ENCODE results near the gene C2orf68.
"Not testable (repeated sequence)": the region's sequence is repeated elsewhere in the genome, so short reads cannot be mapped to it uniquely, and the experiment has no call there.

C2orf68 gene

GRCh38 chr2:85607268-85608215 lies 4.3 kb downstream of the C2orf68 start:
- POLR2A ChIA-PET, result no interaction called here
- CTCF ChIA-PET, result interaction anchor here (1.8 to 3.2 kb wide), 2 partner anchors 29 to 41 kb away, joined by 6 to 15 read pairs; no protein-coding TSS in a partner anchor
- H3K4me3 ChIP-seq (ENCODE audit: low read depth, low read length), result no peak overlapping the region
- DNase-seq (ENCODE audit: low read depth, low spot score), result no peak
- TF ChIP-seq CTCF (IDR thresholded peaks at IDR 0.05; ENCODE audit: insufficient read depth, low read length, missing control alignments), result no peak

GRCh38 chr2:85606116-85606455 lies 5.8 kb downstream of the C2orf68 start:
- DNase-seq (ENCODE audit: low read depth, low spot score), result no peak
- CTCF ChIA-PET, result interaction anchor here (2.2 to 3.2 kb wide), 4 partner anchors 10 to 186 kb away, joined by 8 to 15 read pairs (median 11); partner anchors contain the start of gene RNF181
- no peak for TF ChIP-seq CTCF (IDR thresholded peaks at IDR 0.05; ENCODE audit: insufficient read depth, low read length, missing control alignments)
- POLR2A ChIA-PET, result interaction anchor here (0.6 to 2.8 kb wide), 5 partner anchors 11 to 155 kb away, joined by 3 to 11 read pairs (median 4); partner anchors contain the start of genes MAT2A and RNF181
- H3K4me3 ChIP-seq (ENCODE audit: low read depth, low read length), result no peak overlapping the region

- DNase-seq (ENCODE audit: low read depth, low spot score), result peak; percentile 70
- H3K4me3 ChIP-seq (ENCODE audit: low read depth, low read length), result no peak overlapping the region
- ChIA-PET POLR2A (interaction anchor here (0.6 to 2.8 kb wide), 6 partner anchors 10 to 187 kb away, joined by 3 to 11 read pairs (median 4); partner anchors contain the start of genes MAT2A, RNF181 and SH2D6), CTCF (interaction anchor here (0.8 to 3.2 kb wide), 8 partner anchors 10 to 185 kb away, joined by 3 to 15 read pairs (median 6); partner anchors contain the start of genes MAT2A and RNF181)
- TF ChIP-seq CTCF (IDR thresholded peaks at IDR 0.05; ENCODE audit: insufficient read depth, low read length, missing control alignments), result no peak
Measured at GRCh38 chr2:85605406-85606115, 6.3 kb downstream of the C2orf68 start.

GRCh38 chr2:85604568-85605339 lies 7.1 kb downstream of the C2orf68 start:
- DNase-seq (ENCODE audit: low read depth, low spot score), result no peak
- CTCF ChIA-PET, result interaction anchor here (0.8 to 3.2 kb wide), 10 partner anchors 9 to 184 kb away, joined by 3 to 15 read pairs (median 4); partner anchors contain the start of genes MAT2A and RNF181
- no peak overlapping the region; the same call in 1 of the 2 replicates for H3K4me3 ChIP-seq (ENCODE audit: low read depth, low read length)
- no peak for TF ChIP-seq CTCF (IDR thresholded peaks at IDR 0.05; ENCODE audit: insufficient read depth, low read length, missing control alignments)
- POLR2A ChIA-PET, result interaction anchor here (1.1 to 2.8 kb wide), 4 partner anchors 9 to 186 kb away, joined by 3 to 11 read pairs (median 6); partner anchors contain the start of genes MAT2A, RNF181 and SH2D6

DNA sequence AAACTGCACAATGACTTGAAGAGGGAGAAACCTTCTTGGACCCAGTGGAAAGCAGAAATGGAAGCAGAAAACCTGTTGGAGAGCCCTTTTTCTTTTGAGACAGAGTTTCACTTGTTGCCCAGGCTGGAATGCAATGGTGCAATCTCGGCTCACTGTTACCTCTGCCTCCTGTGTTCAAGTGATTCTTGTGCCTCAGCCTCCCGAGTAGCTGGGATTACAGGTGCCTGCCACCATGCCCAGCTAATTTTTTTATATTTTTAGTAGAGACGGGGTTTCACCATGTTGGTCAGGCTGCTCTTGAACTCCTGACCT lies 7.8 kb downstream of the C2orf68 start:
- not testable (repeated sequence) for H3K4me3 ChIP-seq (ENCODE audit: low read depth, low read length); DNase-seq (ENCODE audit: low read depth, low spot score)
- CTCF ChIA-PET, result interaction anchor here (1.3 to 3.2 kb wide), 6 partner anchors 18 to 184 kb away, joined by 3 to 15 read pairs (median 6); partner anchors contain the start of gene MAT2A
- POLR2A ChIA-PET, result interaction anchor here (2.8 kb wide), 1 partner anchor 9 kb away, joined by 11 read pairs; the partner anchor contains the start of gene RNF181
